Adrenal gland (tissue), 12 donors: ENCODE results near the gene TSPO. TPM values are rescaled to one million over a fixed set of nuclear protein-coding genes. Genes with fewer than 3 reads are reported as not detected.

Source experiments
- DNase-seq, 7 donors: peaks; one replicate each; pipeline ENCODE4 v3.0.0-alpha.2; 2019 to 2020
- H3K27ac ChIP-seq, 5 donors: fragments of 200-600 bp; sonication (generic) in 4 of 5; 1 replicate in 3 of 5; 2 replicates in 2 of 5; pipeline versions ENCODE4 v1.5.1 to v1.8.0; 2016 to 2020; ENCODE audit warnings: mild to moderate bottlenecking in 1 of 5
- H3K27me3 ChIP-seq: fragments of 200-600 bp; 2 replicates; pipeline ENCODE4 v1.8.0; 2021
- H3K36me3 ChIP-seq, 2 donors: fragments of 200-600 bp; replicated peaks in 1 of 2; 1 replicate in 1 of 2; 2 replicates in 1 of 2; pipeline versions ENCODE4 v1.5.1 to v1.8.0; 2018 to 2022
- H3K4me1 ChIP-seq, 2 donors: fragments of 200-600 bp; replicated peaks in 1 of 2; 1 replicate in 1 of 2; 2 replicates in 1 of 2; pipeline versions ENCODE4 v1.5.1 to v1.8.0; 2018 to 2021
- H3K4me3 ChIP-seq, 4 donors: fragments of 200-600 bp; sonication (generic) in 3 of 4; one replicate each; pipeline ENCODE4 v1.5.1; 2016 to 2018
- H3K9me3 ChIP-seq, 3 donors: fragments of 200-600 bp; sonication (generic) in 1 of 3; replicated peaks in 1 of 3; 1 replicate in 2 of 3; 2 replicates in 1 of 3; pipeline versions ENCODE4 v1.5.1 to v1.8.0; 2016 to 2021
- POLR2A ChIP-seq, 2 donors: fragments of 450-650 bp; IDR thresholded peaks; one replicate each; pipeline ENCODE4 v1.6.1; 2017; ENCODE audit warnings: antibody characterized with exemption in 2 of 2, mild to moderate bottlenecking in 2 of 2, moderate library complexity in 1 of 2
- WGBS, 4 donors: extraction: QIAGEN DNeasy Blood & Tissue Kit in 2 of 4; methylation state at CpG; one replicate each; pipeline versions ENCODE4 v1.1.5 to v1.1.7; 2013 to 2017; 5-methylcytosine and 5-hydroxymethylcytosine counted together
- intact Hi-C, 2 donors: fragments of 100-400 bp; cut with DNase I; formaldehyde crosslinking; loops; one replicate each; pipeline versions ENCODE4 v1.14.1 to v1.15.0; 2022 to 2023
- polyA plus RNA-seq, 3 donors: library from polyadenylated mRNA; stranded (reverse); fragments of 200-250 nt in 2 of 3; fragments of 350-450 nt in 1 of 3; fragmentation: Illumina TruSeq in 1 of 3; extraction: RNeasy Lipid Tissue Mini Kit (QIAGEN cat#74804) in 1 of 3; gene quantifications; one replicate each; pipeline ENCODE4 v1.2.3, GENCODE V29; 2013 to 2014
- total RNA-seq, 9 donors: library from RNA; depleted of rRNA in 4 of 9; stranded (reverse); fragments of >200 nt in 4 of 9; fragments of 120-200 nt in 1 of 9; fragmentation: NEBNext Ultra II Directional in 1 of 9; extraction: Animal tissue kit (Norgen Biotek cat#: 25700) in 1 of 9; gene quantifications; one replicate each; pipeline versions ENCODE4 v1.1.0 to v1.2.4, GENCODE V29; 2013 to 2023
- TF ChIP-seq, protein P1 (sequence below), 6 experiments: fragments of 450-650 bp in 4 of 6; fragments of 200-600 bp in 2 of 6; sonication (generic) in 1 of 6; IDR thresholded peaks; 1 replicate in 5 of 6; 2 replicates in 1 of 6; pipeline versions ENCODE4 v1.5.1 to v1.8.0; 2016 to 2021; ENCODE audit warnings: antibody characterized with exemption in 6 of 6, mild to moderate bottlenecking in 2 of 6, moderate library complexity in 1 of 6
- donor health status: healthy with polysubstance abuse.
- donor health status: Bipolar disorder and iron deficiency.
- donor health status: DM: yes; HTN: yes; CAD: no.
- donor health status: DM: no; HTN: no; CAD: no.
- donor health status: DM: no; HTN: no; CAD: no.
- donor health status: DM: yes; HTN: yes; CAD: no.

The TSPO gene
- total and polyA plus RNA-seq, 12 donors = 7.8 to 881 (median 229) TPM

DNA sequence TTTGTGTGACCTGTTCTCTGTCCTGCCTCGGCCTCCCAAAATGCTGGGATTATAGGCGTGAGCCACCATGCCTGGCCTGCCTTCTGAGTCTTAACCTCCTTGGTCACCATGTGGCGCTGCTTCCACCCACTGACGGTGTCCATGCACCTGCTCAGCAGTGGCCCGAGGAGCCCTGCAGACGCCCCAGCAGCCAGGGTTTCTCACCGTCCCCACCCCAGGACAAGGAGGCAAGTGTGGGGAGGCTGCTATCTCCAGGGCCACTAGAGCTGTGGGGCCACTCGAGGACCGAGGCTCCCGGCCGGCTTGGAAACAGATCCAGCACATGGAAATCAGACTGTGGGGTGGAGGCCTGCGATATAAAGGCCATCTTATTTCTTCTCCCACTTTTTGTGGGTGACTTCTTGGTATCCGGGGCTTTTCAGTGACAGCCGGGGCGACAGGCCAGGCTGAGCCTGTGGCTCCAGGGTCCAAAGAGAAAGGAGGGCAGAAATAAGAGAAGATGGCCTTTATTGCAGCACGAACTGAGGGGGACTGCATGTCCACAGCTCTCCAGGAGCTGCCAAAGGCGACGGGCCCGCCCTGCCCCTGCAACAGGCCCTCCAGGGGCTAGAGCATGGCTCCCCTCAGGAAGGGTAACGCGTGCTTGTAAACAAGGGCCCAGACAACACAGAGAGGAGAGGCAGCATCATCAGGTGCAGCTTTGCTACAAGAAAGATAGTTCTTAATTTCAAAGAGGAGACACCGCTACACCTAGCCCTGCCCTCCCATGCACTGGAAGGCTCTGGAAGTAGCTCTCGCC is 15.0 kb downstream of the TSPO start:
- TF ChIP-seq POLR2A (IDR thresholded peaks at IDR 0.05) = no peak
- TF ChIP-seq, protein P1, sequence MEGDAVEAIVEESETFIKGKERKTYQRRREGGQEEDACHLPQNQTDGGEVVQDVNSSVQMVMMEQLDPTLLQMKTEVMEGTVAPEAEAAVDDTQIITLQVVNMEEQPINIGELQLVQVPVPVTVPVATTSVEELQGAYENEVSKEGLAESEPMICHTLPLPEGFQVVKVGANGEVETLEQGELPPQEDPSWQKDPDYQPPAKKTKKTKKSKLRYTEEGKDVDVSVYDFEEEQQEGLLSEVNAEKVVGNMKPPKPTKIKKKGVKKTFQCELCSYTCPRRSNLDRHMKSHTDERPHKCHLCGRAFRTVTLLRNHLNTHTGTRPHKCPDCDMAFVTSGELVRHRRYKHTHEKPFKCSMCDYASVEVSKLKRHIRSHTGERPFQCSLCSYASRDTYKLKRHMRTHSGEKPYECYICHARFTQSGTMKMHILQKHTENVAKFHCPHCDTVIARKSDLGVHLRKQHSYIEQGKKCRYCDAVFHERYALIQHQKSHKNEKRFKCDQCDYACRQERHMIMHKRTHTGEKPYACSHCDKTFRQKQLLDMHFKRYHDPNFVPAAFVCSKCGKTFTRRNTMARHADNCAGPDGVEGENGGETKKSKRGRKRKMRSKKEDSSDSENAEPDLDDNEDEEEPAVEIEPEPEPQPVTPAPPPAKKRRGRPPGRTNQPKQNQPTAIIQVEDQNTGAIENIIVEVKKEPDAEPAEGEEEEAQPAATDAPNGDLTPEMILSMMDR (IDR thresholded peaks at IDR 0.05) = no peak
- Histone ChIP-seq H3K27ac (no peak overlapping the region), H3K4me3 (no peak overlapping the region), H3K27me3 (no peaks in the 10 kb centered on the region), H3K4me1 (peaks cover 4 to 16% of the 10 kb centered on the region in 2 donors), H3K36me3 (peaks cover 0 to 37% of the 10 kb centered on the region in 2 donors), H3K9me3 (no peaks in the 10 kb centered on the region)
- WGBS, 4 donors = 83 to 97% (median 91%) methylated on average over 15 to 23 of the region's 23 CpGs
- intact Hi-C loops = no loop called here
- no peak for DNase-seq

DNA sequence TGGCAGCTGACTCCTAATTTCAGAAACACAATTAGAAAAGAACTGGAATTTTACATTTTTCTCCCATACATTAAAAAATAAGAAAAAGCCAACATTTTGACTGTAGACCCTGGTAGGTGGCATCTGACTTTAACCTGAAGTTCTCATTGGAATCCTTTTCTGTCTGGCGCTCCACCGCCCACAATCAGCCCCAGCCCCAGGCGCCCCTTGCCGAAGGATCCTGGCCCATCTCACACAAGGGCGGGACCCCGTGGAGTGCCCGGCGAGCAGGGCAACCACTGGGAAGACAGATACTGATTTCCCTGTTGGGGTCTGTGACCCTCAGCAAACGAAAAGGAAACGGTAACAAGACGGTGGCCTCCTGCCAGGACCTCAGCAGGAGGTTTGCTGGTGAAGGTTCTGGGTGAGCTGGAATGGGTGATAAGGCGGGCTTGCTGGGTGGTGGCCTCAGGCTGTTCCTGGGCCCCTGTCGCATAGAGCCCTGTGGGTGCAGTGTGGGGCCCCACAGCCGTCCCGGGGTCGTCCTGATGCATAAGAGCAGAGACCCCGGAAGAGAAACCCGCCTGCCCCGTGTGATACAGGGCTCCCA is 15.7 kb downstream of the TSPO start:
- H3K4me1 ChIP-seq = peaks cover 4 to 16% of the 10 kb centered on the region in 2 donors
- intact Hi-C loops = no loop called here
- 88 to 94% (median 90%) methylated on average over 12 to 19 of the region's 19 CpGs for WGBS, 4 donors
- TF ChIP-seq, protein P1 (IDR thresholded peaks at IDR 0.05) = no peak
- H3K27ac ChIP-seq = no peak overlapping the region
- DNase-seq = no peak
- H3K27me3 ChIP-seq = no peaks in the 10 kb centered on the region
- no peak overlapping the region for H3K4me3 ChIP-seq
- no peaks in the 10 kb centered on the region for H3K9me3 ChIP-seq
- H3K36me3 ChIP-seq = peaks cover 0 to 45% of the 10 kb centered on the region in 2 donors

DNA sequence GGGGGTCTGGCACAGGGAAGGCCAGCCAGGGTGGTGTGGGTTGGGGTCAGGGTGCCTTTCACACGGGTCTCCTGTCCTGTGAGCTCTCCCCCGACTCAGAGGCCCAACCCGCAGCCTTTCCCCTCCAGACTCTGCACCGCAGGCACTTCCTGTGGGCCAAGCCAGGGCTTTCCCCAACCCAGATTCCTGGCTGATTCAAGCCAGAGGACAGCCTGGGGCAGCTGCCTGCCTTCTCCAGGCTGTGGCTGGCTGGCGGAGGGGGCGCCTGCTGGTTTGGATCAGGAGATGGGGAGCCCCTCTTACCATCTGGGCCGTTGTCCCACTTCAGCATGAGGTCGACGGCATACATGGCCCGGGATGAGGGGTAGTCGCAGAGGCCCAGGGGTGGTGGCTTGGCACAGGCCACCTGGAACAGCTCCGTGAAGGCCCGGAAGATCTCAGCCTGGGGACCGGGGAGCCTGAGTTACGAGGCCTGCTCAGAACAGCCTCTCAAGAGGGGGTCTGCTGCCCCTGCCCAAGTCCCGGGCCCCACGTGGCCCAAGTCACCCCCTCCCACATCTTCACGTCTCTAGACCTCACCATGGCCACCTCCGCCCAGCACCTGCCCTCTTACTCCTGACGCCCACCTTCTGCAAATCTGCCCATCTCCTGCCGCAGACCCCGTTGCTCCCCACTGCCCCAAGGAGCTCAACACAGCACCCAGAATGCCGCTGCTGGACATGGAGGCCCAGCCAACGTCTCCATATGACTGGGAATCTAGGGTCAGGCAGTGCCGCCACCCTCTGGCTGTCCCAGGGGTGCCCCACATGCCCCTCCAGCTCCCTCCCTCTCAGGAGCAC is 17.3 kb downstream of the TSPO start:
- WGBS, 4 donors = 89 to 91% (median 90%) methylated on average over 22 to 25 of the region's 25 CpGs
- H3K36me3 ChIP-seq = peaks cover 0 to 54% of the 10 kb centered on the region in 2 donors

DNA sequence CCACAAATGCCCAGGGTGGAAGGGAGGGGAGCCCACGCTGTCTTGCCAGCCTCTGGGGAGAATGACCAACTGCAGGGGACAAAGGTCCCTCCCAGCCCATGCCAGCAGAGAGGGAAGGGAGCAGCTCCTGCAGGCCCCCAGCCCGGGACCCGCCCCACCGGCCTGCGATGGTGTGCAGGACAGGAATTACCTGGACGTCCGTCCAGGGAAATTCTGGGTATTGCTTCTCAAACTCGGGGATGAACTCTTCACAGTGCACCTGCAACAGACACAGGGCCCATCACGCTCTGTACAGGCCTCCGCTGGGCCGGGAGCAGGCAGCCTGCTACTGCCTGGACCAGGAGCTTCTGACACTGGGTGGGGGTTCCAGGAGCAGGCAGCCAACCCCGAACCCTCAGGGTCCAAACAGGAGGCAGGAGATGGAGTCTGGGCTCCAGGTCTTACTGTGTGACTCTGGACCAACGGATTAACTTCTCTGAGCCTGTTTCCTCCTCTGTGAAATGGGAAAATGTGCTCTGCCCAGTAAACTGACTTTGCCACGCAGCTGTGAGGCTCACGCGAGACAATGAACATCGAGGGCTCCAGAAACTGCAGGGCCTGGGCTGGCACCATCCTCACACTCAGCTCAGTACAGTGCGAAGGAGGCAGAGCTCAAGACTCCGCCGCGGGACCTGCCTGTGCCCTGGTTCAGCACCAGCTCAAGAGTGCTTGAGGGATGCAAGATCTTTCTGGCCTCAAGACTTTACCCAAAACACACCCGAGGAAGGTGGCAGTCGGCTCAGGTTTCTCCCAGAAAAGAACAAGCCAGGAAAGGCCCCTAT is 18.2 kb downstream of the TSPO start:
- no peak for TF ChIP-seq POLR2A (IDR thresholded peaks at IDR 0.05)
- TF ChIP-seq, protein P1 (IDR thresholded peaks at IDR 0.05) = no peak
- Histone ChIP-seq H3K27ac (no peak overlapping the region), H3K4me3 (no peak overlapping the region), H3K27me3 (no peaks in the 10 kb centered on the region), H3K9me3 (no peaks in the 10 kb centered on the region), H3K4me1 (peaks cover 0 to 3% of the 10 kb centered on the region in 2 donors), H3K36me3 (peaks cover 0 to 62% of the 10 kb centered on the region in 2 donors)
- intact Hi-C loops = no loop called here
- no peak for DNase-seq
- 89 to 92% (median 91%) methylated on average over 13 to 23 of the region's 23 CpGs for WGBS, 4 donors

More for the DNA sequence above, 17.3 kb downstream of the TSPO start:
- TF ChIP-seq POLR2A (IDR thresholded peaks at IDR 0.05) = no peak
- Histone ChIP-seq H3K4me1 (peaks cover 0 to 10% of the 10 kb centered on the region in 2 donors), H3K4me3 (no peak overlapping the region), H3K27ac (no peak overlapping the region), H3K27me3 (no peaks in the 10 kb centered on the region), H3K9me3 (no peaks in the 10 kb centered on the region)
- DNase-seq = no peak
- intact Hi-C loops = no loop called here
